ENCODE results near the gene EVI5.
A peak's percentile ranks its signal among the peaks of the same experiment; 100 is the strongest.

Gene EVI5

DNA sequence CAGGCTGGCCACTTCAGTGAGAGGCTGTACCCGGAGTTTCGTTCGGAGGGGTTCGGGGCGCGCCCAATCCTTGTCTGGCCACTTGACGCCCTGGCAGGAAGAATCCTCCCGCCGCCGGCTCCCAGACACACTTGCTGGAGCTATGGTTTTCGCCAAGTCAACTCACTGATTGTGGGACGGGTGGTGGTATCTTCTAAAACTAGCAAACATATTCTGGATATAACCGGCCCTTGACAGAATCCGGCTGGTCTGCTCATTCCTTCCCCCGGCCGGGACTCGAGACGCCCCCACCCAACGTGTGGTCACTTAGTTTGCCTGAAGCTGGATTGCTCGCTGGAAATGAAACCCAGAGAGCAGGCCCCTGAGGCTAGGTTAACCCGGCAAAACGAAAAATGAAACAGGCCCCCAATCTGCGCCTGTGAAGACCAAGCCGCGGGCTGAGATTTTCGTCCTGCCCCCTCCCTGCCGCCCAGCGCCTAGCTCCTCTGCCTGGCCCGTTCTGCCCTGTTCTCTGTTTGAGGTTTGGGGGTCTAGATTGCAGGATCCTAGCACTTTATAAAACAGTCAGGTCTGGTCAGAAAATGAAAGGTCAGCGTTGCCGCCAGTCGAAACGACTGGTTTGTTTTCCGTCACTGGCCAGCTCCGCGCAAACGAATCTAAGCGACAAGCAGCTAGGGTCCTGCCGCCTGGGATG lies 302.8 kb downstream of the EVI5 start:
- DNase-seq: peak; percentile 60

DNA sequence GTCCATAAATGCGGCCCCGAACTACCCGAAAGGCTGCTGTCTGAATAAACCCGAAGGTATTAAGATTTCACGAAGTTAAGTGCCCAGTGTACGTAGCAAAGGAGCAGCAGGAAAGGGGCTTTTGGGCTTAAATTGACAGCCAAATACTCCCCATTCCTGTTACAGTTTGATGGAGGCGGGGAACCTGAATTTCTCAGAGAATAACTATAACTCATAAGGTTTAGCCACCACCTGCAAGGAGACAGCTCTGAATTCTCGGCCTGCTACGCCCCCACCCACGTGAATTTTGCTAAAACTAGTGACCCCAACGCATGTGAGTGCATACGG lies 303.3 kb downstream of the EVI5 start:
- no peak for DNase-seq

DNA sequence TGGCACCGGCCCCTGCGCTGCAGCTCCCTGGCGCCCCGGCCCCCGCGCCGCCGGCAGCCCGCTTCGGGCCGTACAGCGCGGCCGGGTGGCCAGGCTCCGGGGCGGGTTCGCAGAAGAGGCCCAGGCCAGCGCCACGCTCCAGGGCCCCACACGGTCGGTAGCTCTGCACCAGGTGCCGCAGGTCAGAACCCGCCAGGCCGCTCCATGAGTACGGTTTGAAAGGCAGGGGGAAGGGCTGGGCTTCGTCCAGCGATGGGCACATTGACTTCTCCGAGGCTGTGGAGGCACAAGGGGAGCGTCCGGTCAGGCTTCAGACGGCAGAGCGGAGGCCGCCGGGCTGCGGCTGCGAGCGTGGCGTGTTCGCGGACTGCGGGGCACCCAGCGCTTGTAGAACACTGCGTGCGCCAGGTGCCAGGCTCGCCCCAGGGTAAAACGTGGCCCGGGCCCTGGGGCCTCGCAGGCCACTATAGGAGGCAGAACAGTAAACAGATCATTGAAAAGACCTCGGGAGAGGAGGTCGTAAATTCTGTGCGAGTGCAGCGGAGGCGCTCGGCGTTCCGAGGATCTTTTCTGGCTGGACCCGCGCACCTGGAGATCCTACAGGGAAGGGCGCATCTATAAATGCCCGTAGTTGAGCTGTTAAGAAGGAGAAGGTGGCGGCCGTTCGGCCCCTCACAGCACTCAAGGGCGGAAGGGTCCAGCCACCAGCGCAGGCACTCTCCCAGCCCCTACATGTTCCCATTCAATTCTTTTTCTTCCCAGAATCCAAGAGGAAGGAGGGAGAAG lies 303.9 kb downstream of the EVI5 start:
- no peak for DNase-seq

DNA sequence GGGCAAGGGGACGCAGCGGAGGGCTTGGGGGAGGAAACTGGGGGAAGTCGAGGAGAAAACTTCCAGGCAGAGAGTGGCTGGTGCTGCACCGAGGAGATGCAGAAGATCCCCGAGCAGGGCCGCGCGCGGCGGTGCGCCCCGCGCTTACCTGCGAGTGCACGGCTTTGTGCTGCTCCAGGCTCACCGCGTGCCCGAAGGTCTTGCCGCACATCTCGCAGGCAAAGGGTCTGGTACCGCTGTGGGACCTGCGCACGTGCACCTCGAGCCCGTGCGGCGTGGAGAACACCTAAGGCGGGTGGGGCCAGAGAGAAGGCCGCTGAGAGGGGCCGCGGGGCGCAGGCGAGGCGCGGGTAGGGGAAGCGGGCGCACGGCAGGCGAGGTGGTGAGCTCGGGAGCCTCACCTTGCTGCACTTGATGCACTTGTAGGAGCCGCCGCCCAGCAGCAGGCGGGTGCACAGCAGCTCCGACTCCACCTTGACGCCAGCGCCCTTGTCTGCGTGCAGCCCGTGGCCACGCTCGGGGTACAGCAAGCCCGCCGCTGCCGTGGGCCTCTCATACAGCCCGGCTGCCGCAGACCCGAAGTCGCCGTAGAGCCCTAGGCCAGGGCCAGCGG lies 304.6 kb downstream of the EVI5 start:
- DNase-seq: no peak

DNA sequence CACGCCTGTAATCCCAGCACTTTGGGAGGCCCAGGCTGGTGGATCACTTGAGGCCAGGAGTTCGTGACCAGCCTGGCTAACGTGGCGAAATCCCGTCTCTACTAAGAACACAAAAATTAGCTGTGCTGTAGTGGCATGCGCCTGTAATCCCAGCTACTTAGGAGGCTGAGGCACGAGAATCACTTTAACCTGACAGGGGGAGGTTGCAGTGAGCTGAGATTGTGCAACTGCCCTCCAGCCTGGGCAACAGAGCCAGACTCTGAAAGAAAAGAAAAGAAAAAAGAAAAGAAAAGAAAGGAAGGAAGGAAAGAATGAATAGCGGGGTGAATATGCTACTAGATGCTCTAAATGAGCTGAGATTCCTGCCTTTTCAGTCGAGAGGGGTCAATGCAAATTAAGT lies 305.3 kb downstream of the EVI5 start:
- no peak for DNase-seq

DNA sequence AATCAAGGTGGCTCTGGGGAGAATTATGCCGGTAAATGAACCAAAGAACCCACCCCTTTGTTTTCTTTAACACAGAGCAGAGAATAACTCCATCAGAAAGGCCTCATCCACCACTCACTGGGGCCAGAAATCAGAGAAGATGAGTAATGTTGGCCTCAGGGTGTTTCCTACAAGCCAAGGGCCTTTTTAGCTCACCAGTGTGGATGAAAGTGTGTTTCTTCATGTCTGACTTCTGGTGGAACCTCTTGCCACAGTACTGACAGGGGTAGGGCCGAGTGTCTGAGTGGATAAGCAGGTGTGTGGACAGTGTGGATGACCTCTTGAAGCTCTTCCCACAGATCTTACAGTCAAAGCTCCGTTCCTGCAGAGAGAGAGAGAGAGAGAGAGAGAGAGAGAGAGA lies 306.5 kb downstream of the EVI5 start:
- no peak for DNase-seq

DNA sequence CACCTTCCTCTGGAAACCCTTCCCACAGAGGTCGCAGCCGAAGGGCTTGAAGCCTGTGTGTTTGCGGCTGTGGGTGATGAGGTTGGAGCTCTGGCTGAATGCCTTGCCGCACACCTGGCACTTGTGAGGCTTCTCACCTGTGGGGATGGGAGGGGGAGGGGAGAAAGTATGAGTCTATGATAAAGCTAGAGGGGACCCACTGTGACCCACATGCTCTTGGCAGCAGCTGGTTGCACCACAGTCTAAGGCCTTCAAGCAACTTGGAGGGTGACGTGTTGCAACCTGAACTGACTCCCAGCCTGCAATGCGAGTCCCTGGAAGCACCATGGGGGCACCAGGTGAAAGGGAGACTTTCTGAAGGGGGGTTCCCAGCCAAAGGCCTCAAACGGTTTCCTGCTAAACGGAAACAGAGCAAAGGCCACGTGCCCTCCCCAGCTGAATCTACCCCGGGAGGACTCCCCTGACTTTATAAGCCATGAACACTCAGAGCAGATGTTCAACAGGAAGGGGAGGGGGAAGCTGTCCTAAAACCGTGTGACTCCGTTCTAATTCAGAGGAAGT lies 308.8 kb downstream of the EVI5 start:
- DNase-seq: no peak

DNA sequence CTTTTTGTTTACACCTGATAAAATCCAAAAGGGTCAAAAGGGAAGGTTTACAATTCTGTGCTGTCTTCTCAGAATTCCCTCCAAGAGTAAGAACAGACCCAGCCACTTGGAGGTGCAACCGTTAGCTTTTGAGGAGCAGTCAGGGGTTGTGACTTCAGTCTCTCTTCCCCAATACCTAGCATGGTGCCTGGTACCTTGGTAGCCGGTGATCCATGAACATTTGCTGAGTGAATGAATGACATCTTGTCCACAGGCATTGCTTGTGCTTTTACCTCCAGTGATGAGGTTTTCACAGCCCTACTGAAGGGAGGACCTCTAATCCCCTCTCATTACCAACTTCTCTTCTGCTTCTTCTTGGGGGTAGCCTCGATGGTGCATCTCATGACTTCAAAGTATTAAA lies 309.9 kb downstream of the EVI5 start:
- DNase-seq: no peak

DNA sequence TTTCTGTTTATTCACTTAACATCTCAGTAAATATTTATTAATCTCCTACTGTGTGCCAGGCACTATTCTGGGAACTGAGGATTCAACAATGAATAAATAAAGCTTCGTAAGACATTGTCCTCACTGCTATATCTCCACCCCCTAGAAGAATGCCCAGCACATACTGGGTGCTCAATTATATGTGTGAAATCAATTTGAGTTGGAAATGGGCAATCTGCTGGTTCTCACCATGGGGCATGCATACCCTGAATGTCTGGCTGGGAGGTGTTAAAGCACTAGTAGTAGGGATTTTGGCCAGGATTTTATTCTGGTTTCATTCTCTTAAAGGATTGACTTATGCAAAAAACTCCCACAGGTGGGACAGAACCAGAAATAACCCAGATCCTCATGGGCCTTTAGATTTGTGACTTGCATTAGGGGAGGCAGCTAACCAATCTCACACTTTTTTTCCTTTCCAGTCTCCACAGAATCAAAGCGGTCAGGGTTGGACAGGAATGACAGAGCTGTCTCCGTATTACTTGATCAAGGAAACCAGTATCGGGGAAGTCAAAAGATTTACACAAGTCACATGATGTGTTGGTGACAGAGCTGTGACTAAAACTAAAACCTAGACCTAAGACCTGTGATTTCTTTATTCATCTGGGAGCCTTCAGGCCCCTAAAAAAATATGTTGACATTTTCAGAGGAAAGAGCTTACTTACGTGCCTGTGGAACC lies 311.0 kb downstream of the EVI5 start:
- DNase-seq: no peak

DNA sequence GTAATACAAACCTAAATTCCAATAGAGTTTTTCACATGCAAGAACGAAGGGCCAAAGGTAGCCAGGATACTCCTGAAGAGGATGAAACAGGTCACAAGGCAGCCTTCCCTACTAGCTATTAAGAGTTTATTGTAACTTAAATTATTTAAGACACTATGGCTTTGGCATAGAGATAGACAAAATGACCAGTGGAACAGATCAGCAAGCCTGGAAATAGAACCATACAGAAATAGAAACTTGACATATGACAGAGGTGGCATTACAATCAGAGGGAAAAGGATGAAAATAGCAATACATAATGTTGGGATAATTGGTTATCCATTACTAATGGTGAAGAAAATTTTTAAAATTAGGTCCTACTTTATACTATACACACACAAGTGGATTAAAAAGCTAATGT lies 314.7 kb downstream of the EVI5 start:
- no peak for DNase-seq

DNA sequence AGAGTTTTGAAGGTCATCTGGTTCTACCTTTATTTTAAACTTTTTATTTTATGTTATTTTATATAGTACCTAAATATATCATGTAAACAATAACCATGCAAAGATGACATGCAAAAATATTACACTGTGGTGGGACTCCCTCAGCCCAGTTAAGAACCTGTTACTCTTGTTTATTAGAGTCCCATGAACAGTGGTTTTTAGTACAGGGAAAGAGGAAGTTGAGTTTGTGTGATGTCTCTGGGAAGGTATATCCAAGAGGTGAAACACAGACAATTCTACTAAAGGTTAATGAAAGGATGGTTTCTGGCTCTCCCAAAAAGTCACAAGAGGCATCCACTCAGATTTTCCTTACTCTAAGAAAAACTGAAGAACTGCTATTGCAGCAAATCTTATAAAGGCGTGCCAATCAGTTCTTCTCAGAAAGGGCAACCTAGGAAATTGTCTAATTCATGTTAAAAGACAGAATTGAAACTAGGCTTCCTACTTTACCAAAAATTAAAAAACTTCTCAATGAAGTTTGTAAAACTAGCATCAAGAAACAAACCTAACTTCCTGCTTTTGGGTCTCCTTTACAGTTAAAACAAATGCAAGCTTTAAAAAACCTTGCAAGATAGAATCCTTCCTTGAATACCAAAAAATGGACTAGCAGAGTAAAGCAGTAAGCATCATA lies 318.1 kb downstream of the EVI5 start:
- DNase-seq: no peak

DNA sequence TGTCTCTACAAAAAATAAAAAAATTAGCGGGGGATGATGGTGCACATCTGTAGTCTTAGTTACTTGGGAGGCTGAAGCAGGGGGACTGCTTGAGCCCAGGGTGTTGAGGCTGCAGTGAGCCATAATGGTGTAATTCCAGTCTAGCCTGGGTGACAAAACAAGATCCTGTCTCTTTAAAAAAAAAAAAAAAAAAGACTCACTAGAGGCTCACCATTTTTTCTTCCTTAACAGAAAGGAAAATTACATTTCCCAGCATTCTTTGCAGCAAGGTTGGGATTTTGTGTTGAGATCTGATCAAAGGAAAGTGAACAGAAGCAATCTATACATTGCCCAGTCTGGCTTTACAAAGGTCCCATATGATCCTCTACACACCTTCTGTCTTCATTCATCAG lies 319.7 kb downstream of the EVI5 start:
- no peak for DNase-seq

DNA sequence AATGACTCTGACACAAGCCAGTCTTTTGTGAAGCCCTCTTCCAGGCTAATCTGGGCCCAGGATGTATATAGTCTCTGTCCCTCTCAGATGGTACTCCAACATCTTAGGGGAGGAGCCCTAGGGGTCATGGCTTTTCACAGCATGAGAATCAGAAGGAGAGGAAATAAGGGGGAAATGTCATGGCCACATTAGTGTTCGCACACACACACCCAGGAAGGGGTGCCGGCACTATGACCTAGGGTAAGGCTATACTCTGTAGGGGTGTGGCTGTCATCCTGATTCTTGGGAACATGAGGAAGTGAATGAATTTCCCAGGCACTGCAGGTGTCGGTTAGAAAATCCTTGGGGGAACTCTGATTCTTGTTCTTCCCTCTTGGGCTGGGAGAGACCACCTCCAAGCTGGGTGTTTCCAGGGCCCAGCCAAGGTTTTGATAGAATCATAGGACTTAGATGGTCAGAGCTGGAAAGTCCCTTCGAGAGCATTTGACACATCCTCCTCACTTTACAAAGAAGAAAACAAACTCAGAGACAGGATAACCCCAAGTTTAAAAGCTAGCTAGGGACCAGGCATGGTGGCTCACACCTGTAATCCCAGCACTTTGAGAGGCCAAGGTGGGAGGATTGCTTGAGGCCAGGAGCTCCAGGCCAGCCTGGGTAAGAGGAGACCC lies 320.2 kb downstream of the EVI5 start:
- no peak for DNase-seq

DNA sequence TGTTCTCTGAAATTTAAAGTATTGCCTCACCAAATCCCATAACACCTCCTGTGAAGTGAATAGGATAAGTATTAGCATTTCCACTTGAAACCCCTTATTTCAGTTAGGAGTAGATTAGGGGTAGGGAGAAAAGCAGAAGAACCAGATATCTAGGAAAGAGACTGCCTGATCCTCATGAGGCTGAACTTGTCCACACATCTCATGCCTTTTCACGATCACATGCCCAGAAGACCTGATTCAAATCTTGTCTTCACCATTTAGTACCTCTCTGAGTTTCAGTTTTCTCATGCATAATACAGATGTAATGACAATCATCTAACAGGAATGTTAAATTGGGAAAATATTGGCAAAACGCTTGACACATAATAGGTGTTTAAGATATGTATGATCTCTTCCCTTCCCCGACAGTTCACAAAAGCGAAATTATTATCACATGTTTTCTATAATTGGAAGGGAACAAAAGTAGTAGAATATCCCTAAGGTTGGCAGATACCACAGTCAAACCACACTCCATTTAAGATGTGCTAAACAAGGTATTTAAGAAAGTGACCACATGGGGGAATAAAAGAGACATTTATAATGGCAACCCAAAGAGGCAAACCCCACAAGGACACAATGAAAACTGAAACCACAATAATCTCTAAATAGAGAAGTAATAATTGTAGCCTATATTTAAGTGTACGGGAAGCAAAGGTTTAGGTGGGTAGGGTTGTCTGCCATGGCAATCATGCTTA lies 323.4 kb downstream of the EVI5 start:
- no peak for DNase-seq

DNA sequence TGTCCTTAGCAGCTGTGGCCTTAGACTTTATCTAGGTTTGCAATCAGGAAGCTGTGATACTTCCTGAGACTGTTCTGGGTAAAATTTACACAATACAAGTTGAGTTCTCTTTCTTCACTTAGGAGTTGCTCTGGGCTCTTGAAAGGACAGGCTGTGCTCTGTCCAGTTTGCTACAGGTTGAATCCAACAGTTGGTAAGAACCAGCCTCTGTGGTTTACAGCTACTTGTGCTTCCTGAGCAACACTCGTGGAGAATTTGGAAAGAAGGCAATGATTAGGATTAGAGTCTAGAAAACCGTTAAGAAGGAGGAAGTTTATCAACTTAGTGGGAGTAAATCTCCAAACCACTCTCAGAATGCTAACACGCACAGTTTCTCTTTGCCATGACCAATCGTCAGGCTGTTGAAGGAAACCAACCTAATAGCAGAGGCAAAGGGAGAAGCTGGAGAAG lies 325.0 kb downstream of the EVI5 start:
- no peak for DNase-seq

Measured in right forelimb (tissue), 1 donor.